ENCODE measurements around the gene CEP83. TPM values are rescaled to one million over a fixed set of nuclear protein-coding genes. Genes with fewer than 3 reads are reported as not detected.

CEP83 gene
- total RNA-seq, 1 donor from 2014 or later, result 9.8 TPM

DNA sequence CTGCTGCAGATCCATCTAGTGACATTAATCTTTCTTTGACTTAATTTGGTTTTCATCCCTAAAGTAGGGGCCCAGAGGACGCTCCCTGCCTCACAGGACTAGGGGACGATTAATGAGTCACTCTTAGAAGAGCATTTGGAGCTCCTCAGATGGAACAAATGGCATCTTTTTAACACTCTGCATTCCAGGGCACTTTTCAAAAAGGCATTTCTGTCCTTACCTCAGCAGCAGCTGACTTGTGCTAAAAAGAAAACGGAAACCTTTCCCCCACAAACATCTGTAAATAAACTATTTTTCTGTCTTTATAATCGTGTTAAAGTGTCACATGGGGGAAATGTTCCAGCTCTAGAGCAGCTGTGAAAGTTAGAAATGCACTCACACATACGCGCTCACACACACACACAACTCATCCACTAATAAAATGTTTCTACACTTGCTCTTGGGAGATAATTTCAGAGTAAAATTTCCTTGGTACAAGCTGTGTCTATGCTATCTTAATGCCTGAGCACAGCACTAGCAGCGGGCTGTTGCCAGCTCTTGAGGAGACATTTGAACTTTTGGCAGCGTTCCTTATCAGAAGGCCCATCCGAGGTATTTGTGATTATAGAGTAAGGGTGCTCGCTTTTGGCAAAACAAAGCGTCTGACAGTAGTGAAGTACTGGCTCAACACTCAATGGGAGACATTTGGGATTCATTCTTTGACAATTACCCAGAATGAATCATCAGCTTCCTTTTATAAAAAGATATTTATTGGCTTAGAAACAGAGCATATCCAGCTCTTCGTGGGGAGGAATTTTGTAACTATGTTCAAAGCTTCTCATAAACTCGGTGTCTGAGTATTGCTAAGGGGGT lies 170.0 kb downstream of the CEP83 start:
- H3K36me3 ChIP-seq, result no peaks in the 10 kb centered on the region
- H3K27me3 ChIP-seq (ENCODE audit: low read depth), result no peaks in the 10 kb centered on the region
- intact Hi-C loops (cut with micrococcal nuclease), result no loop called here
- DNase-seq, result no peak
- peaks cover 29% of the 10 kb centered on the region for H3K4me1 ChIP-seq
- TF ChIP-seq, protein P1, sequence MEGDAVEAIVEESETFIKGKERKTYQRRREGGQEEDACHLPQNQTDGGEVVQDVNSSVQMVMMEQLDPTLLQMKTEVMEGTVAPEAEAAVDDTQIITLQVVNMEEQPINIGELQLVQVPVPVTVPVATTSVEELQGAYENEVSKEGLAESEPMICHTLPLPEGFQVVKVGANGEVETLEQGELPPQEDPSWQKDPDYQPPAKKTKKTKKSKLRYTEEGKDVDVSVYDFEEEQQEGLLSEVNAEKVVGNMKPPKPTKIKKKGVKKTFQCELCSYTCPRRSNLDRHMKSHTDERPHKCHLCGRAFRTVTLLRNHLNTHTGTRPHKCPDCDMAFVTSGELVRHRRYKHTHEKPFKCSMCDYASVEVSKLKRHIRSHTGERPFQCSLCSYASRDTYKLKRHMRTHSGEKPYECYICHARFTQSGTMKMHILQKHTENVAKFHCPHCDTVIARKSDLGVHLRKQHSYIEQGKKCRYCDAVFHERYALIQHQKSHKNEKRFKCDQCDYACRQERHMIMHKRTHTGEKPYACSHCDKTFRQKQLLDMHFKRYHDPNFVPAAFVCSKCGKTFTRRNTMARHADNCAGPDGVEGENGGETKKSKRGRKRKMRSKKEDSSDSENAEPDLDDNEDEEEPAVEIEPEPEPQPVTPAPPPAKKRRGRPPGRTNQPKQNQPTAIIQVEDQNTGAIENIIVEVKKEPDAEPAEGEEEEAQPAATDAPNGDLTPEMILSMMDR (IDR thresholded peaks at IDR 0.05; ENCODE audit: borderline replicate concordance), result no peak
- peak overlapping the region; percentile 74 for H3K27ac ChIP-seq (replicated peaks)
- H3K4me3 ChIP-seq, result peak overlapping the region; percentile 15
- no peaks in the 10 kb centered on the region for H3K9me3 ChIP-seq (replicated peaks)

DNA sequence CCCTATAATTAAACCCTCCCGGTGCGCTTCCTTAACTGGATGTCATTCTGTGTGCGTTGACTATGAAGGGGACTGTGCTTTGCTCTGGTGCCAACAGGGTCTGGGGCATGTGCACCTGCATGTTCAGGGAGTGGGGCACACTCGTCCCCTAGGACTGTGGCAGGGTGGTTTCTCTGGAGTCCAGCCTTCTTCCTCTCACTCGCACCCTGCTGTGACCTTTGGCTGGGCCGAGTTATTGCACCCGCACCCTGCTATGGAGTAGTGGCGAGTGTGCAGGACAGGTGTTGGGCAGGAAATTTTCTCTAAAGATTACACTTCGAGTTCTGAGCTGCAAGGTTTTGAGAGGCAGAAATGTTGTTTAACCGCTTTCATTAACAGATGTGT lies 172.4 kb downstream of the CEP83 start:
- Histone ChIP-seq H3K27ac (replicated peaks) (no peak overlapping the region), H3K4me1 (peaks cover 37% of the 10 kb centered on the region), H3K4me3 (no peak overlapping the region), H3K9me3 (replicated peaks) (no peaks in the 10 kb centered on the region), H3K36me3 (no peaks in the 10 kb centered on the region), H3K27me3 (ENCODE audit: low read depth) (no peaks in the 10 kb centered on the region)
- TF ChIP-seq, protein P1 (IDR thresholded peaks at IDR 0.05; ENCODE audit: borderline replicate concordance), result no peak
- no peak for DNase-seq
- intact Hi-C loops (cut with micrococcal nuclease), result no loop called here

DNA sequence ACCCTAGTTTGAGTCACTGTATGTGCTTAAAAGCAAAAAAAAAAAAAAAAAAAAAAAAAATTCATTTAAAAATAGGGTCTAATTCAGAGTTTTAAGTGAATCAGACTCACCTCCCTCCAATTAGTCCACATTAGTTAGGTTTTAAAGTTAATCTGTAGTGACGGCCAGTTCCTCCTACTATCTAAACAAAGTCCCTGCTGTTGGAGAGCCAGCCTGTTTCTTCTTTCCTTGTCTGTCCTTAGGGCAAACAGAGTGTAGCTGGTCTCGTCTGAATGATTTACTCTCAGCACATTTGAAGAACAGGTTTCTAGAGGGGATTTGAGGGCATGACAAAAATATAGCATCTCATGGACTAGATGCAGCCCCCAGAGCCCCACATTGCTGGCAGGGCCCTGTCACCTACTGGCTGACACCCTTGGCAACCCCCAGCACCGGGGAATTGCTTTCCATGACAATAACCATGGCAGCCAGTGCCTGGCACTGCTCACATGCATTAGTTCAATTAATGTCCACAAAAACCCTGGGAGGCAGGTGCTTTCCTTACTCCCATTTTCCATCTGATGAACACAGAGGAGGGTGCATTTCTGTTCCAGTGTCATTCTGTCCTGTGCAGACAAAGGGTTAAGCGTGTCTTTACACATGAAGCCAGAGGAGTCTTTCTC lies 173.0 kb downstream of the CEP83 start:
- H3K27ac ChIP-seq (replicated peaks), result no peak overlapping the region
- no peaks in the 10 kb centered on the region for H3K27me3 ChIP-seq (ENCODE audit: low read depth)
- intact Hi-C loops (cut with micrococcal nuclease), result no loop called here
- H3K9me3 ChIP-seq (replicated peaks), result no peaks in the 10 kb centered on the region
- TF ChIP-seq, protein P1 (IDR thresholded peaks at IDR 0.05; ENCODE audit: borderline replicate concordance), result no peak
- H3K36me3 ChIP-seq, result no peaks in the 10 kb centered on the region
- DNase-seq, result no peak
- no peak overlapping the region for H3K4me3 ChIP-seq
- peaks cover 42% of the 10 kb centered on the region for H3K4me1 ChIP-seq

DNA sequence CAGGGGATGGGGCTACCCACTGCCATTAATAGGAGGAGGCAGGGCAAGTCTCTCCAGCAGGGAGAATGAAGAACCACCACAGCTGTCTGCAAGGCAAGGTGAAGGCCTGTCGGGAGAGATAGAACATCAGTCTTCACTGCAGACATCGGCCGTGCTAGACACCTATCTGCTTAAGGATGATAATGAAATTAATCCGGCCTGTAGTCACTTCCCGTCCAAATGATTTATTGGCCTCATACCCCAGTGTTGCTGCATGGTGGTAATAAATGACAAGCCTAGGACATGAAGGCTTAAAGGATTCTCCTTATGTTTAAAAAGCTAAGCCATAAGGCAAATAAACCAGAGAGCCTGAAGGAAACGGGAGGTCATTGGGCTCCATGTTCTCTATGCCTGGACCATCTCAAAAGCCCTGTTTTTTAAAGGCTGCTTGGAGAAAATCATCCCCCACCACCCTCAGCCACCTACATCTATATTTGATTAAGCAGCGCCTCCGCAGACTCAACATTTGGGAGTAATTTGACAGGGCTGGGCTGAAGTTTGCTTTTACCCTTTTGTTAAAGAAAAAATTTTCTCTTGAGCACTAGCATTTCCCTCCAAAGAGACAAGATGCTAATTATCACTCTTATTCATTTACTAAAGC lies 173.6 kb downstream of the CEP83 start:
- H3K27ac ChIP-seq (replicated peaks), result no peak overlapping the region
- H3K36me3 ChIP-seq, result no peaks in the 10 kb centered on the region
- H3K9me3 ChIP-seq (replicated peaks), result no peaks in the 10 kb centered on the region
- H3K4me3 ChIP-seq, result no peak overlapping the region
- DNase-seq, result no peak
- intact Hi-C loops (cut with micrococcal nuclease), result no loop called here
- peaks cover 40% of the 10 kb centered on the region for H3K4me1 ChIP-seq
- no peaks in the 10 kb centered on the region for H3K27me3 ChIP-seq (ENCODE audit: low read depth)
- TF ChIP-seq, protein P1 (IDR thresholded peaks at IDR 0.05; ENCODE audit: borderline replicate concordance), result no peak

DNA sequence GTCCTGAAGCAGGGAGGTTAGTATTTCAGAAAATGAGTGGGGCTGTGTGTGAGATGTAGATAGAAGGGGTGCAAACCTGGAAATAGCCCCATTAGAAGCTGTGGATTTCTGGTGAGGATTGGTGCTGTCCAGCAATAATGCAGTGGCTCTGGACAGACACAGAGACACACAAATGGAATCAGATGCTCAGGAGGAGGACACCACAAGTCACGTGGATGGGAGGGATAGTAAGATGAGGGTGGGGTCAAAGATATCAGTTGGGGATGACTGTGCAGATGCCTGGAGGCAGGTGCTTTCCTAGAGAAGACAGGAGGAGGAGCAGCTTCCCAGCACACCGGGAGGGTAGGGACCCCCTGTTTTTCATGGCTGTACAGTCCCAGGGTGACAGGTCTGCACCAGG lies 174.8 kb downstream of the CEP83 start:
- H3K4me3 ChIP-seq, result no peak overlapping the region
- TF ChIP-seq, protein P1 (IDR thresholded peaks at IDR 0.05; ENCODE audit: borderline replicate concordance), result no peak
- intact Hi-C loops (cut with micrococcal nuclease), result no loop called here
- H3K4me1 ChIP-seq, result peaks cover 28% of the 10 kb centered on the region
- H3K36me3 ChIP-seq, result no peaks in the 10 kb centered on the region
- no peak for DNase-seq
- H3K27ac ChIP-seq (replicated peaks), result no peak overlapping the region
- H3K9me3 ChIP-seq (replicated peaks), result no peaks in the 10 kb centered on the region
- no peaks in the 10 kb centered on the region for H3K27me3 ChIP-seq (ENCODE audit: low read depth)
